HG03432 (cell line): ENCODE data around the gene PALS1.
A peak's percentile ranks its signal among the peaks of the same experiment; 100 is the strongest.

ENCODE experiments used
- ATAC-seq: cut with Tn5 transposase; IDR thresholded peaks from one replicate; pipeline ENCODE4 v1.9.1; 2021; ENCODE audit warnings: mild to moderate bottlenecking, moderate library complexity; ENCODE audit not compliant: unreplicated experiment

PALS1 gene

DNA sequence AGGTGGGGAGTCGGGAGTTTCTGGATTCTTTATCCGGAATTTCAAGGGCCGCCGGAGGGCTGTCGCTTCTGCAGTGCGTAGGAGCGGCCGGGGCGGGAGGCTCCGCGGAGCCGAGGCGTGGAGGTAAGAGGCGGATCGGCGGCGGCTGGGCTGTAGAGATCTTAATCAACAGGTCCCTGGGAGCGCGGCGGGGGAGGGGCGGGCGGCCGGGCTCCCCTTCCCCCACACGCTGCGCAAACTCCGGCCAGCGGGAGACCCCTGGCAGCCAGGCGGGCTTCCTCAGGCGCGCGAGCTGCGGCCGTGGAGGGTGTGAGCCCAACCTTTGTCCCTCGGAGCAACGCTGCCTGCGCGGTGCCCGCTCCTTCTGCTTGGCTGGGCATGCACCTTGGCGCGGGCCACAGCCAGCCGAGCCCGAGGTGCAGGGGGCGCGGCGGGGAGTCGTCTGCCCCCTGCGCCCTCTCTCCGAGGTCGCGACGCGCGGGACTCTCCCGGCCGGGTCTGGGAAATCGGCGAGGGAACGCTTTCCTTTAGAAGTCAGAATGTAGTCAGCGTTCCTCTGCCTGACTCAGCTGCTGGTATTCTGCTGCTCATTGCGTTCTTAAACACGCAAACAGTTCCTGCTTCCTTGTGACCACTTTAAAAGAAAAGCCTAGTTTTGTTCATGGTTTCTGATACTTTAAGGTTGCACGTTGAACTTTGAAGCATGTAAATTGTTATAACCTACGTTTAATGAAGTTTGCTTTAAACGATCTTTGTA is at the start of gene PALS1:
PALS1 (plus strand) TSS at position 25 of the 757 bp plus-strand sequence. CDS start 37,736 bp downstream, outside the sequence.
- peak; percentile 43 for ATAC-seq

DNA sequence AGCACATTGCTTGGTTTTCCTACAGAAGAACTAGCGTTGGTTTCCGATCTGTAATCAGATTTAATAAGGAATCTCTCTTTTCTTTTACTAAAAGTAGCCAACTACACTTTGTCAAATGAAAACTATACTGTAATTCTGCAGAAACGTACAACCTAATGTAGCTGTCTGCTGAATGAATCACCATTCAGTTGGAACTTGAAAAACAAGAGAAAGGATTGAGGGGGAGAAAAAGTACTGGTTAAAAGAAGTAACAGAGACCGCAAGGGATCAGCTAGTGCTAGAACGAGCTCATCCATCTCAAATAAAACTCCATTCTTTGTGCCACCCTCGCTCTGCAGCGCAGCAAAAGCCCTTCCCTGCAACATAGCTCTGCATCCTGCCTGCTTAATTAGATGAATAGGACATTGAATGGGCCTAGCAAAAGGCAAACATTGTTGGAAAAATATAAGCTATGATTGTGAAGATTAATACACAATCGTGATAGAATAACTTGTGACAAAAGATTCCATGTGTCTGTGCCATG is 49.4 kb upstream of the PALS1 start:
- no peak for ATAC-seq

DNA sequence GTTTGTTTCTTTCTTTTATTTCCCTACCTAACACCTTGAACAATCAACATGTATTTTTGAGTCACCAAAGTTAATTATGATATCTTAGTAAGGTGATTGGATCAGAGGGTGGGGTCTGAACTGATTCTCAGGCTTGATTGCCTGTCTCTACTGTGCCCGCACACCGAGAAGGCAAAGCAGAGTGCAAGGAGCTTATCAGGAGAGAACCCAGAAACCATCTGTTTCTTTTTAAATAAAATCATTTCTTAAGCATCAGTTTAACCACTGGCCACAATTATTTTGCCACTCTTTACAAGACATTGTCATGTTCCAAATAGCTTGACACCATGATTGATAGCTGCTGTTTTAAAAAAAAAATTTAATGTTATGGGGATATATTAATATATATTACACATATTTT is 48.9 kb upstream of the PALS1 start:
- ATAC-seq = no peak

DNA sequence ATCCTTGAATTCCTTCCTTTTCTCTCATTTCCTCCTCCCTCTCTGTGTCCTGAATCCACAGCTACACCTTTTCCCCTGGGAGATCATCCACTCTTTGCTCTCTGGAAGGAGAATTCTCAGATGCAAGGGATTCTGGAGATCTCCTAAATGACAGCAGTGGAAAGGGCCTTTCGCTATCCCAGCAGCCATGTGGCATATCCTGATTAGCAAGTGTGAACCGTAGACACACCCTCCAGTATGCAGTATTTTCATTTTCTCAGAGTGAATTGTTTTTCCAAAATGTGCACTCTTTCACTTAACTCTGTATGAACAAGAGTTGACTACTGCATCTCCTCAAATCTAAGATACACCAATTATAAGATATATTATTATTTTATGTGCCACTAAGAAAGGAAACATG is 46.0 kb upstream of the PALS1 start:
- no peak for ATAC-seq

DNA sequence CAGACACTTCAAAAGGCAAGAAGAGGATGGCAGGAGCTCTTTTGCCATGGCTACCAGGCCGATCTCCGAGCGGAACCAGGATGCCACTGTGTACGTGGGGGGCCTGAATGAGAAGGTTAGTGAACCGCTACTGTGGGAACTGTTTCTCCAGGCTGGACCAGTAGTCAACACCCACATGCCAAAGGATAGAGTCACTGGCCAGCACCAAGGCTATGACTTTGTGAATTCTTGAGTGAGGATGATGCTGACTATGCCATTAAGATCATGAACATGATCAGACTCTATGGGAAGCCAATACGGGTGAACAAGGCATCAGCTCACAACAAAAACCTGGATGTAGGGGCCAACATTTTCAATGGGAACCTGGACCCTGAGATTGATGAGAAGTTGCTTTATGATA is 42.2 kb upstream of the PALS1 start:
- ATAC-seq = no peak

DNA sequence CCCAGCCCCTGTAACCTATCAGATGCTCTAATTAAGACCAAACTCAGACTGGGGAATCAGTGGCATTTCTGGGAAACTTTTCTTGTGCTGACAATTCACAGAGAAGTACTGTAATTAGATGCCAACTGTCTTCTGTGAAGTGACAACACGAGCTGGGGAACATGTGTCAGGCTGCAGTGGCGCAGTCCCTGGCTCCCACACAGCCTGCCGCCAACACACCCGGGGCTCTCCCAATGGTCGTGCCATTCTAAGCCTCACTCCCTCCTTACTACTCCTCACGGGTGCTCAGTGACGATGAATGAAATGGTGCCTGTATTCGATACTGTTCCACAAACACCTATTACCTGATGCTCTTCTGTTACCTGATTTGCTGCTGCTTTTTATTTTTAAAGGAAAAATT is 33.4 kb upstream of the PALS1 start:
- no peak for ATAC-seq

DNA sequence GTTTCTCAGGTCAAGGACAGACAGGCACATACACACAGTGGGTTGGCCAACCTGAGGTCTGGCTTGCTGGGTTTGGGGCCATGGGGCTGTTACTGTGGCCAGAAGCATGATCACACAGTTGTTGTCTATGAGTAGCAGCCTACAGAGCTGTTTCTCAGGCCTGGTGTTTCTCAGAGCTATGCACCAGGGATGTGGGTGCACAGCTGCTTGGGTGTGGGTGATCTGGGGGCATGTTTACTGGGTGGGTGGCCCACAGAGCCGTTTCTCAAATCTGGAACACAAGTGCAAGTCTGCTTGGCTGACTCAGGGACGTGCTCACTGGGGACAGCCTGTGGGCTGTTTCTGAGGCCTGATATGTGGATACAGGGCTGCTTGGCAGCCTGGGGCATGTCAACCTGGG is 23.1 kb upstream of the PALS1 start:
- ATAC-seq = no peak

DNA sequence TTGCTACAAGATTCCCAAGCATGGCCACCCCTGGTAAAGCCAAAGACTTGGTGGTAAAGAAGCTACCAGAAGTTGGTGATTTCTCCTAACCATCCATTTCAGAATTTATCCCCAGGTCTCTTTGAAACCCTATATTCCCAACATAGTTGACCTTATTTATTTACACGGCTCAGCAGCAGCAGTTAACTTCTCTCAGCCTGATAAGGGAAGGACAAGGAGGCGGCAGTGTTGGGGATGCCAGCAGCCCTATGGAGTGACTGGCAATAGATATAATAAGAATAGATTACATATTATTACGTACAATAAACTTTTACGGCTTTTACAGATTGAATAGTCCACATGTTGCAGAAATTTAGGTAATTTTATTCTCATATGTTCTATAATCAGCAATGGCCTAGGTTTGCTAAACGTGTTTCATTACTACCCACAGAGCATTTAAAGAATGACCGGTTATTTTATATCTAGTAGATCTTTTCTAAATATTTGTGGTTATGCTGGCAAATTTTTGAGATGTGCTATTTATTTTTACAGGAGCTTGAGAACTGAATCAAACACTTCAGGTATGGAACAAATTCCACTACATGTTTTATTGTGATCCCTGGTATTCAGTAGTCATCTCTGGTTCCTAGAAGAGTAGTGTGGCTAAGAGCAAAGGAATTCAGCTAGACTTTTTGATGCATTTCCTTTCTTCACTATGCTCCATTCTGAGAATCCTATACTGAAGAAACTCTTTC is 19.8 kb upstream of the PALS1 start:
- ATAC-seq = no peak

DNA sequence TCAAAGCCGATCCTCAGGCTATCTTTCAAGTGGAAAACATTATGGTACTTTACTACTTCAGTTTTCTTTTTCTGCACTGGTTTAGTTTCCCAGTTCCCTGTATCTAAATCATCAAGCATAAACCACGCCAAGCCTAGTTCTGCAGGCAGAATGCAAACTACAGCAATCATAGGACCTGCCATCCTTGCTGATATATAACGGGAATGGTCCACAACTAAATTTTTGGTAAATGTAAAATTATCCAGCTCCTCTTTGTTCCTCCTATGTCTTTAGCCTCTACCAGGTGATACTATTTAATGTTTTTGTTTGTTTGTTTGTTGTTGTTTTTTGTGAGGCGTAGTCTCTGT is 19.3 kb upstream of the PALS1 start:
- ATAC-seq = no peak

DNA sequence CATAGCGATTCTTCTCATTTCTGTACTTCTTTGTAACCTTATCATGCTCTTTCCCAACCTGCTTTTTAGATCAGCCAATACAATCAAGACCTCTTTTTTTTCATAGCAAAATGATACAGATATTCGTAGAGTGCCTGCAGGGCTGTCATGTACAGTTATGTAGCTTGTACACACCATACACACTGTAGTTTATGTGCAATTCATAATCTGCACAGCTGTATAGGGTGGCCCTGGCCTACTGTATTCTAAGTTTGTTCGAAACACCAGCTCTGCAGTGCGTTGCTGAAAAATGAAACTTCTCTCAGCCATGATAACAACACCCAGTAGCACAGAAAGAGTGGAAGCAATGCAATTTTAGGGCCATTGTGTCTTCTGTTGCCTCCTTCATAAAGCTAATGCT is 15.7 kb upstream of the PALS1 start:
- ATAC-seq = no peak

DNA sequence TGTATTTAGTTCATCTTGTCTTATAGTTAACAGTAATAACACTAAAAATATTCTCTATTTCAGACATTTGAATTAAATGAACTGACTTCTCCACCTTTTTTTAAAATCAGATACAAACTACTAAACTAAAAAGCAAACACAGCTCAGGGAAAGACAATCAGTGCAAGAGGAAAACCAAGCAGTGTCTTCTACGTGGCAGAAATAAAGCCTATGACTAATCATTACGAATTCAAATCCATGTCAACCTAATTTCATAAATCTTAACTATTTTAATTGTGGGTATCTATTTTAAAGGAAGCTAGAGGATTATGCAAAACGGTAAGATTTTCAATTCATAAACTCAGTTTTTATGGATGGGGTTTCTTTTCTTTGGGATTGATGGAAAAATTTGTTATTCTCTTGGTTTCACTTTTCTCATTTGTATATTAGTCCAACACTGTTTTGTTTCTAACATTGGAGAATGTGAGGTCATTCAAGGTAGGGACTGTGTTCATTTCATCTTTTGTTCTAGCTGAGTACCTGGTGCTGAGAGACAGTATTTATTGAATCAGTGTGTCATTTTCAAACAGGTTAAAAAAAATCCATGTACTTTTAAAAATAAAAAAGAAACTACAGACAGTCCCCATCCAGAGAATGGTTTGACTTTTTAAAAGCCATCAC is 12.8 kb upstream of the PALS1 start:
- ATAC-seq = no peak

DNA sequence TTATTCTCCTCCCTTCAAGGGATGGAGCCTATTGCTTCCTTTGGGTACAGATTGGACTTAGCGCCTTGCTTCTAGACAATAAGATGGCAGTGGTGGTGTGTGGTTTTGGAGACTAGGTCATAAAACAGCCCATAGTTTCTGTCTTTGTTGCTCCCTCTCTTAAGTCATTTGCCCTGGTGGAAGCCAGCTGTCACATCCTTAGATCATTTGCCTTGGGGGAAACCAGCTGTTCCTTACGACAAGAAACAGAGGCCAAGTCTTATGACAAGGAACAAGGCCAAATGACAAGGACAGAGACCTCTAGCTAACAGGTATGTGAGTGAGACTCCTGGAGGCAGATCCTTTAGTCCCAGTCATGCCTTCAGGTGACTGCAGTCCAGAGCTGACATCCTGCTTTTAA is 9.2 kb upstream of the PALS1 start:
- ATAC-seq = no peak

DNA sequence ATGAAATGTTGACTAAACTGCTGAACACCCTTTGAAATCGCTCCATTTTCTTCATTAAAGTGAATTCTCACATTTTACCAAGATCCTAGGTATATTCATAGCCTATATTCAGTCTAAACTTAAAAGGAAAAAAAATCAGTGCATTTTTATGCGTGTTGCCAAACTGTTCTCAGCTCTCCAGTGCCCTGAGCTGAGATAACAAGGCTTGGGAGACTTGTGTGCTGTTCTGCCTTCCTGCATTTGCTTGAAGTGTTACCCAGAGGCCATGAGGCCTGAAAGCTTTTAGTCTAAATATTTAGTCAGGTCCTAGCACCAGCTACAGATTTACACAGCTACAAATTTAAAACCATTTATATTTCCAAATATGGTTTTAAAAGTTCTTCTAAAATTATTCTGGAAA is 8.6 kb upstream of the PALS1 start:
- ATAC-seq = no peak

DNA sequence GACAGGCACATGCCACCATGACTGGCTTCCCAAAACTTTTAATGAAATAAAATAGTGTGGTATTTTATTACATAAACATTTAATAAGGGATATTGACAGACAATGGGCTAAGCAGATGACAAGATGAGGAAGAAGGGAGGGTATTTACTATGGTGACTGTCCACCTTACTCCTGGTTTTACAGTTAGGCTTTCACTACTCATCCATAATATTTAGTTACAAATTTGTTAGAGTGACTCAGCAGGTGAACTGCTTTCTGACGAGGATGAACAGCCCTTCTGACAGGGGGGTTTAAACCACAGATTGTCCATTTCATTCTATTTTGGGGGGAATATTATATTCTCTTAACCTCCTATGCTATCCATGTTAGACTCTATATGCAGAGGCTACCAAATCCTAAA is 3.6 kb upstream of the PALS1 start:
- ATAC-seq = no peak

DNA sequence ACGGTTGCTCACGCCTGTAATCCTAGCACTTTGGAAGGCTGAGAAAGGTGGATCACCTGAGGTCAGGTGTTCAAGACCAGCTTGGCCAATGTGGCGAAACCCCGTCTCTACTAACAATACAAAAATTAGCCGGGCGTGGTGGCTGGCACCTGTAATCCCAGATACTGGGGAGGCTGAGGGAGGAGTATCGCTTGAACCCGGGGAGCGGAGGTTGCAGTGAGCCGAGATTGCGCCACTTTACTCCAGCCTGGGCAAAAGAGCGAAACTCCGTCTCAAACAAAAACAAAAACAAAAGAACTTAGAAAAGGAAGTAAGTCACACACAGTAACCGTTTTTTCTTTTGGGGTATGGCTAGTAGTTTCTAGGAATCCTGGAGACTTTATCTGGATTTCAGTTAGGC is 1.7 kb upstream of the PALS1 start:
- no peak for ATAC-seq

DNA sequence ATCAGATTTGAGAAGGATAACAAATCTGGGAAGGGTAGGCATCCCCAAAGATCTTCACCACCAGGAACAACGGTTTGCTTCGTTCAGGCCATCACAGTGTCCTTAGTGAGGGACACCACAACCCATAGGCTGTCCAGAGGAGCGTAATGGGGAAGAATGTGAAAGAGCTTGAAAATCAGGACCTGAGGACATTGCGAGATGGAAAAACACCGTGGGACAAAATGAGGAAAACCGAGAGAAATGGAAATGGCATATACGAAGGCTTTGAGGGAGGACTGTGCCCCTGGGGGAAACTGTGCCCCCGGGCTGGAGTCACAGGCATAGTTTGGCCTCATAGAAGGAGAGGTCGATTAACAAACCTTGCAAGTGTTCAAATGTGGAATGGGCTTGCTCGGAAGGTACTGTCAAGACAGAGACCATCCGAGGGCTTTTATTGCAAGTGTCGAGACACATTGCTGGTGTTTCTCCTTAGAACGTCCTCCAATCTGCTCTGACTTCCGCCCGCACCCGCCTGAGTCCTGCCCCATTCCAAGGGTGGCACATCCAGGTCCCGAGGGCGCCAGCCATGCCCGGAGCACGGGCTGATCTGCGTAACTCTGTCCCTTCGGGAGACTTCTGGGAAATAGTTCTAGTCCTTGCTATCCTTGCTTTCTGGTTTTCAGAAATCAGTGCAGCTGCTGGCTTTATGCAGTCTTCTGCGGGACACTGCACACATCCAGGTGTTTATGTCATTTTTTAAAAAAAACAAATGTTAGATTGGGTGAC is 885 bp upstream of the PALS1 start:
- peak; percentile 24 for ATAC-seq

DNA sequence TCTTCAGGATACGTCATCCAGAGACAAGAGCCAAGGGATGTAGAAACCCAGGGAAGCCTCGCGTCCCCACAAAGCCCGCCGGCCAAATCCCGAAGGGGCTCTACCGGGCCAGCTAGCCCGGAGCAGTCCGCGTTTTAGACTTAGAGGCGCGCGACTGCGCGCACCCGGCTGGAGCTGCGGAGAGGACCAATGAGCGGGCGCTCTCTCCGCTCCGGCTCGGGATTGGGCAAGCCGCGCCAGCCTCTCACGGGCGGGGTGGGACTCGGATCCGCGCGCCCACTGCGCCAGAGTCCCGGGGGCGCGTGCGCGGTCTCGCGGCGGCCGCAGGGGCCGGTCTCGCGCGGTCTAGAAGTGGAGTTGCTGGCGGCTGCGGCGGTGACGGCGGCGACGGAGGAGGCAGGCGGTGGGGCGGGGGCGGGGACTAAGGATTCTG is 241 bp upstream of the PALS1 start:
- ATAC-seq = peak; percentile 90

DNA sequence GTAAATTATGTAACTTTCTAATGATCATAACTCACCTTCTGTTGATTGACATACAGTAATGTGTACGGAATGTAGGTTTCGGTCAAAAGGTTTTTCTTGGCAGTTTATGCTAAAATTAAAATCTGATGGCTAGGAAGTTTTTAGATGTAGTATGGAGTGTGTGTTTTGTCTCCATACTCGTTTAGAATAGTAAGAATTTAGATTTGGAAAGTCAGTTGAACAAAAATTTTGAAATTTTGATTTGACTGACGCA is 859 bp downstream of the PALS1 start:
- no peak for ATAC-seq

DNA sequence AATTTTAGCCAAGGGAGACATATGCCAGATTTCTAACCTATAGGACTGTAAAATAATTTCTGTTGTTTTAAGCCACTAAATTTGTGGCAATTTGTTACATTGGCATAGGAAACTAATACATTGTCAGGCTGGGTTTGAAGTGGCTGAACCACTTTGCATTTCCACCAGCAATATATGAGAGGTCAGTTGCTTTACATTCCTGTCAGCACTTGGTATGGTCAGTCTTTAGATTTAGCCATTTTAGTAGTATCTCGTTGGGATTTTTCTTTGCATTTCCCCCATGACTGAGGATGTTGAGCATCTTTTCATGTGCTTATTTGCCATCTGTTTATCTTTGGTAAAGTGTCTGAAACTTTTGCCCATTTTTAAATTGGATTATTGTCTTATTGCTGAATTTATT is 3.9 kb downstream of the PALS1 start:
- no peak for ATAC-seq

DNA sequence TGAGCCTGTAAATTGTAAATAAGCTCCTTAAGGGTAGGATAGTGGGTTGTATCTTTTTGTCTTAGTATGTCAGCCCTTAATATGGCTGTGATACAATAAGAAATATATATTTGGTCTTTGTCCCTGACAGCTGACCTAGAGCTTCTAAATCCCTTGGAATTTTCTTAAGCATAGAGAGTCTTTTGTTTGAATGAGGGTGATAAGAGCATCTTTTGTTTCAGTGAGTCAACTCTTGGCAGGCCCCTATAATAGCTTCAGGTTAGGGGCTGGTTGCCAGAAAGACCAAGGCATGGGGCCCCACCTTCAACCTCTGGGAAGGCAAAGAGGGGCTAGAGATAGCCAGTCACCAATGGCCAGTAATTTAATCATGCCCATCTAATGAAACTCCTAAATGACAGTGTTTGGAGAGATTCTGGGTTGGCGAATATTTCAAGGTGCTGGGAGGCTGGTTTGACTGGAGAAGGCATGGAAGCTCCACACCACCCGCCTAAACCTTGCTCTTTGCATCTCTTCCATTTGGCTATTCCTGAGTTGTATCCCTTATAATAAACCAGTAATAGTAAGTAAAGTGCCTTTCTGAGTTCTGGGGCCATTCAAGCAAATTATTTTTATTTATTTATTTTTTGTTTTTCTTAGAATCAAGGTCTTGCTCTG is 10.5 kb downstream of the PALS1 start:
- ATAC-seq = no peak

DNA sequence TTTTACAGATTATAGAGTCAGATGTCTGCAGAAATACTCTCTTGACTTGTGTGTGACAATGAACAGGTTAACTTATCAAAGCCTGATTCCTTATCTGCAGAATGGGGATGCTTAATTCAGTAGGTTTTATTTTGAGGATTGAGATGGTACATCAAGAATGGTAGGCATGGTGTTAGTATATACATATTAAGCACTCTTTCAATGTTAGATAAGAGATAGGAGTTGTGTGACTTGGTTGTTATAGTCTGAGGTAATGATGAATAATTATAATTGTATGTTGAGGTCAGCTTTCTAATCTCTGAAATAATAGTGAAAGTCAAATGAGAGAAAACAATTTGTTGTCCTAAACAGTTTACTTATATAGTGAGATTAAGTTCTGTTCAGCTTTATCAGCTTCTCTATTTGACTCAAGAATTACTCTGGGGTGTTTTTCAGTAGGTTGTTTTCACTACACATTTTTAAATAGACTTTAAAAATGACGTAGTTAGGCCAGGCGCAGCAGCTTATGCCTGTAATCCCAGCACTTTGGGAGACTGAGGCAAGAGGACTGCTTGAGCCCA is 11.9 kb downstream of the PALS1 start:
- no peak for ATAC-seq
